Stimulated activated CD8-positive, alpha-beta memory T cell treated with anti-CD3 and anti-CD28 coated beads, Interleukin-2, amount 100 ng/mL, for 48 hours (primary cell): Measurements from ENCODE around the gene VANGL1.
A peak's percentile ranks its signal among the peaks of the same experiment; 100 is the strongest.
"Not testable (repeated sequence)": the region's sequence is repeated elsewhere in the genome, so short reads cannot be mapped to it uniquely, and the experiment has no call there.

Source experiments
- DNase-seq, 2 donors: peaks; one replicate each; pipeline ENCODE4 v3.0.0-alpha.2; 2020; ENCODE audit warnings: low read depth in 2 of 2

VANGL1 gene

DNA sequence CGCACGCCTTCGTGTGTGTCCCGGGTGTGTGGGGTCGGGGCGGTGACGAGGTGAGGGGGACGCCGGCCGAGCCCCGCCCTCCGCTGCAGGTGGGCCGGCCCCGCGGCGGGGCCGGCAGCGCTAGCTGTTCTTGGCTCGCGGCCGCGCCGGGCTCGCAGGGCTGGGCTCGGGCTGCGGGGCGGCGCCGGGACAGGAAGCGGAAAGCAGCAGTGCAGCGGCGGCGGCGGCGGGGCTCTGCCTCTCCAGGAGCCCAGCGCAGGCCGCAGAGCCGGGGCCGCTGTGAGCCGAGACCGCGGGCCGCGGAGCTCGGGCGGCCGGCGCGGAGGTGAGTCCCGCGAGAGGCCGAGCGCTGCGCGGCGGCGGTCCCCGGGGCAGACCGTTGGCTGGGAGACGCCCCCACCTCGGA lies at the start of gene VANGL1:
Gene VANGL1, plus strand, starts transcription at position 209 of the 406 bp plus-strand sequence. CDS start 9,444 bp downstream, outside the sequence.
- peak in 1 of 2 donors; percentile 41 for DNase-seq

- no peak for DNase-seq
Measured at GRCh38 chr1:115592264-115592663, 49.5 kb upstream of the VANGL1 start.

DNA sequence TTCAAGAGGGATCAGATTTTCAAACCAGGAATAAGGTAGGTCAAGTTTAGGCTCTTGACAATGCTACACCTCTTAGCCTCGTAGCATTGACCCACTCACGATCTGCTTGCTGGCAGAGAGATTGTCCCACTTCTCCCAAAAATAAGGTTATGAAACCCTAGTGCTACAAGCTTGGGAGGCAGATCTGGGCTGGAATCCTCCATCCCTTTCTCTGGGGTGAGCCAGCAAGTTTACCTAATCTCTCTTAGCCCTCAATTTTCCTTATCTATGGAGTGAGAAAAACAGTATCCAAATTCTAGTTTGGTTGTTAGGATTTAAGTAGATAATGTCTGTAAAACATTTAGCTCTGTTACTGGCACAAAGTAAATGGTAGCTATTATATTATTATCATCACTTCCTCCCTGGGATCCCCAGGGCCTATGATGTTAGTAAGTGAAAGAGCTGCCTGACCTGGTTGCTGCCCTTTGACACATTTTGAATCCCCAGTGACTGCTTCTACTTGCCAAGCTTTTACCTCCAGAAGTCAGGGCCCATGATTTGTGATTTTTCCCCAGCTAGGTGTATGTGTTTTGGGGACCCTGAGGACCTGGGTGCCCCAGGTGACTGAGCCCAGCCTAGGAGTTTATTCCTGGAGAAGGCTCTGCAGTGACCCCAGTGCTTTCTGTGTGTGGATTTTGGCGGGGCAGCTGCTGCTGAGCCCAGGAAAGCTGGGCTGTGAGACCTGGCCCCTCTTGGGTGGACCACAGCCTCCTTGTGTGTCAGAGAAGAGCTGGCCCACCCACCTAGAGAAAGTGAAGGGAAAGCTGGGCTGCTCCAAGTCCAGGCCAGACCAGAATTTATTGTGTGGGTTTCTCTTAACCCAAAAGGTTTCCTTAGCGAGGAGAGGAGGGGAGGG lies 48.2 kb upstream of the VANGL1 start:
- no peak for DNase-seq

DNA sequence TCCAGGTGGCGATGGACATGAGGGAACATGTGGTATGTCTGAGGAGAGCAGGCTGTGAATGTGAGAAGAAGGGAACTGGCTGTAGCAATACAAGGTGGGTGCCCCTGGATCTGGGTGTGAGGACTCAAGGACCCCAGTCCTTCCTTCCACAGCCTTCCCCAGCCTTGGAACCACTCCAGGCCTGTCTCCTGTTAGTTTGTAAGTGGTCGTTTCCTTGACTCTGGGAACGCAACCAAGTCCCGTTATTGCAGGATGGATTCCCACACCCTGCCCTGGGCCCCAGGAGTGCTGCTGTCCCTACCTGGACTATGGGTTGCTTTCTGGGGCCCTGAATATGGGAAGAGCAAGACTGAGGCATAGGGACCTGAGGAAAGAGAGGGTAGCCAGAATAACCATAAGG lies 47.2 kb upstream of the VANGL1 start:
- no peak for DNase-seq

DNA sequence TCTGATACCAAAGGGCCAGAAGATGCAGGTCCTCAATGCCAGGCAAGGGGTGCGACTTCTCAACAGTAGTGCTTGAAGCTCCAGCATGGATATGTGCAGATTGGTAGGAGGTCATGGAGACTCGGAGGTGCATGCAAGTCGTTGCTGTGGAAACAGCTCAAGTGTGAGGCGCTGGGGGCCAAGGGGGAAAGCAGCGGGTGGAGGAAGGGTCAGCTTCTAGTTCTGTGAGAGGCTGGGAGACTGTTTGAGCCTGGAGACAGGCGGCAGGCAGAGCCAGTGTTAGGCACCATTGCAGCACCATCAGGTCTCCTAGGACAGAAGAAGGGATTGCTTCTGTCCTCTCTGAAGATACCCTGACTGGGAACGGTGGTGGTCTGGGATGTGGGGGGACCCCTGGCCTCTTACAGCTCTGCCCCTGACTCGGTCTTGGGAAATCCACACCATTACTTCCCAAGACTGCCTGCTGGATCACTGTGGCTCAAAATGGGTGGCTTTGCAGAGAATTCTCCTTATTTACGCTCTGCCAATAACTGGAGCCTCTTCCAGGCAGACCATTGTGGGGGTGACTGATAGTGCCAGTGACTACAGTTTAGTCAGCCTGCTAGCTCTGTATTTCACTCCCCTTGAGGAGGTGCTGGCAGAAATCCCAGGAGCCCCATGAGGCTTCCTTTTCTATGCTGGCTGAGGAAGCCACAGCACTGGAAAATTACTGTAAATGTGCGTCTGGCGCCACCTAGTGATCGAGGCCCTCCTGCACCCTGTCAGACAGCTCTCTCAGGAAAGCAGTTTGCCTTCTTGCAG lies 46.3 kb upstream of the VANGL1 start:
- DNase-seq: peak; percentile 49 to 54

GRCh38 chr1:115596080-115596780 lies 45.5 kb upstream of the VANGL1 start:
- no peak for DNase-seq

DNA sequence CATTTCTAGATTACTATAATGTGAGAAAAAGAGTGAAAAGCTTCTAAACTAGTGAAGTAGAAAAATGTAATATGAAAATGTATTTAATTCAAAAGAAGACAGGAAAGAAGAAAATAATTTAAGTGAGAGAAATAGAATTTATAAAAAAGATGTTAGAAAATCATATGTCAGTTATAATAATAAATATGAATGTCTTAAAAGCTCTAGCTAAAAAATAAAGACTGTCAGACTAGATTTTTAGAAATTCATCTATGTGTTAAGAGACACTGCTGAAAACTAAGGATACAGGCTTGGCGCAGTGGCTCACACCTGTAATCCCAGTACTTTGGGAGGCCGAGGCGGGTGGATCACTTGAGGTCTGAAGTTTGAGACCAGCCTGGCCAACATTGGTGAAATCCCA lies 37.3 kb upstream of the VANGL1 start:
- DNase-seq: no peak

- no peak for DNase-seq
Measured at GRCh38 chr1:115606305-115606704, 35.5 kb upstream of the VANGL1 start.

GRCh38 chr1:115609021-115609420 lies 32.7 kb upstream of the VANGL1 start:
- no peak for DNase-seq

GRCh38 chr1:115613767-115614166 lies 28.0 kb upstream of the VANGL1 start:
- no peak for DNase-seq

GRCh38 chr1:115620453-115620852 lies 21.3 kb upstream of the VANGL1 start:
- no peak for DNase-seq

GRCh38 chr1:115620950-115621349 lies 20.8 kb upstream of the VANGL1 start:
- DNase-seq: no peak

- DNase-seq: no peak
Measured at GRCh38 chr1:115624859-115625258, 16.9 kb upstream of the VANGL1 start.

GRCh38 chr1:115630342-115630741 lies 11.4 kb upstream of the VANGL1 start:
- no peak for DNase-seq

DNA sequence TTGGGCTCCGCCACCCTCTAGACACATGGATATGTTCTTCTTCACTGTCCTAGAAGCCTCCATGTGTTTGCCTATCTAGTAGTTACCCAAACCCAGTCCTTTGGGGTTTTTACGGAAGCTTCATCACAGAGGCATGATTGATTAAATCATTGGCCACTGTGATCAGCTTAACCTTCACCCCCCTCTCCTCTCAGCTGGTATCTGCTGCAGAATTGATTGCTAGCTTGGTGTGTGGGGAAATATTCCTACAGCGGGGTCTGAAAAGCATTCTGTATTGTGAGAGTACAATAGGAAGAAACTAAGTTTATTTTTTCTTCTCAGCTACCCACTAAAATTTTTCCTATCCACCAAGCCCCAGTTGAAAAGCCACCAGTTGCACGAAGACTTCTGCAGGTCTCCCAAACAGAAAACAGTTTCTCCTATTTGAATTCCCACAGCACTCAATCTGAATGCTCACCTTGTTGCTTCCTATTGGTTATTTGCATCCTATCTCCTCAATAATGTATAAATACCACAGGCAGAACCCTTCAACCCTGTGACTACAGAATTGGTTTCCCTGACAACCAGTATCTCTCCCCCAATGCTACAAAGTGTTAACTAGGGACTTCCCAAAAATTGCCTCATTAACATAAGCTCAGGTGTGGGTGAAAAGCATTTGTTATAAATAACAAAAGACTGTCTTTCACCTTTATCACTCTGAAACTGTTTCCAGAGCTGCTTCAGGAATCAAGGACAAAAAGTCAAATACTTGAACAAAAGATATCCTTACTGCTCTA lies 9.3 kb upstream of the VANGL1 start:
- DNase-seq: no peak

DNA sequence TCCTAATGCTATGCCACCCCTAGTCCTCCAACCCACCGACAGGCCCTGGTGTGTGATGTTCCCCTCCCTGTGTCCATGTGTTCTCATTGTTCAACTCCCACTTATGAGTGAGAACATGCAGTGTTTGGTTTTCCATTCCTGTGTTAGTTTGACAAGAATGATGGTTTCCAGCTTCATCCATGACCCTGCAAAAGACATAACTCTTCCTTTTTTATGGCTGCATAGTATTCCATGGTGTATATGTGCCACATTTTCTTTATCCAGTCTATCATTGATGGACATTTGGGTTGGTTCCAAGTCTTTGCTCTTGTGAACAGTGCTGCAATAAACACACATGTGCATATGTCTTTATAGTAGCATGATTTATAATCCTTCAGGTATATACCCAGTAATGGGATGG lies 8.2 kb upstream of the VANGL1 start:
- DNase-seq: not testable (repeated sequence)

DNA sequence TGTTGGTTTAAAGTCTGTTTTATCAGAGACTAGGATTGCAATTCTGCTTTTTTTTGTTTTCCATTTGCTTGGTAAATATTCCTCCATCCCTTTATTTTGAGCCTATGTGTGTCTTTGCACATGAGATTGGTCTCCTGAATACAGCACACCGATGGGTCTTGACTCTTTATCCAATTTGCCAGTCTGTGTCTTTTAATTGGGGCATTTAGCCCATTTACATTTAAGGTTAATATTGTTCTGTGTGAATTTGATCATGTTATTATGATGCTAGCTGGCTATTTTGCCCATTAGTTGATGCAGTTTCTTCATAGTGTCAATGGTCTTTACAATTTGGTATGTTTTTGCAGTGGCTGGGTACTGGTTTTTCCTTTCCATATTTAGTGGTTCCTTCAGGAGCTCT lies 4.5 kb upstream of the VANGL1 start:
- not testable (repeated sequence) for DNase-seq

DNA sequence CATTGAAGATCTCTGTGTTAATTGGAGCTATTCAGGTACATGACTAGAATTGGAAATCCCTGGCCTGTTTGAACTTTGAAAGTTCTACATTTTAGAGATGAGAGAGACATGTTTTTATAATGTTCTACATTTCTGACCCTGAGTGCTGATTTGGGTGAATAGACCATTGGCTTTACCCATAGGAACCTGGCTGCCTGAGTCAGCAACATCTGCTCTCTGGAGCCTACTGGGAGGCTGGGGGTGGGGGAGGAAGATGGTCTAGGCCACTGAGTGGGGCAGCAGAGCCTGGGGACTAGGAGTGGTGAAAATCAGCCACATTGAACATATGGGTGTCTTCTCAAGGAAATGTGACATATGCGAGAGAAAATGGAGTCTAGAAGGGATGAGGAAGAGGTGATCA lies 1.4 kb upstream of the VANGL1 start:
- no peak for DNase-seq

GRCh38 chr1:115642168-115643072 lies 650 bp downstream of the VANGL1 start:
- DNase-seq: no peak

DNA sequence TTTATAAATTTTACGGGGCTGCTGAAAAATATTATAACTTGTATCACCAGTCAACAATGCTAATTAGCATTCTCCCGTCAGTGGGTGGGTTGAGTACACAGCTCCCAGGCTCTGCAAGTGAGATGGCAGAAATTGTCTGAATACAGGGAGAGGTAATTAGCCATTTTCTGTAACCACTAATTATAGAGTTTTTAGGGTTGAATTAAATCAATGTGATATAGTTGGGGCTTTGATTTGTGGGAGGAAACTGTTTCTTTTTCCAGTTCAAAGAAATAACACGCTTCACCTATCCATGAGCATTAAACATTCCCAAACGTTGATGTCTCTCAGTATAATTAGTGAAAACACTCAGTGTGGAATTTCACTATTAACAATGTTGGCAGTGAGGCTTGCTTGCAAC lies 1.5 kb downstream of the VANGL1 start:
- no peak for DNase-seq
